Camera-type eye (tissue), 1 donor: ENCODE results near the gene DGCR8. TPM values are rescaled to one million over a fixed set of nuclear protein-coding genes. Genes with fewer than 3 reads are reported as not detected.

Source experiments
- total RNA-seq: library from RNA; depleted of rRNA; stranded (reverse); fragments of >200 nt; gene quantifications from one replicate; pipeline ENCODE4 v1.2.3, GENCODE V29; 2014

DGCR8 gene
- 34.7 TPM for total RNA-seq

GRCh38 chr22:20079745-20080444 lies at the start of gene DGCR8:
DGCR8 (plus strand) TSS chr22:20080241; CDS start chr22:20085964, 5,723 bp downstream.

GRCh38 chr22:20115691-20116375 lies 35.8 kb downstream of the DGCR8 start, which contains the start of gene RANBP1:
RANBP1 (plus strand) TSS chr22:20116104; CDS start chr22:20116185, 81 bp downstream.

GRCh38 chr22:20116951-20117632 lies 37.1 kb downstream of the DGCR8 start, which contains the start of gene TRMT2A:
TRMT2A (minus strand) TSS chr22:20117226; CDS start chr22:20116906, 320 bp downstream.

GRCh38 chr22:20131597-20131858 lies 51.5 kb downstream of the DGCR8 start, which contains the start of gene ZDHHC8:
ZDHHC8 (plus strand) TSS chr22:20131804; CDS start chr22:20131948, 144 bp downstream.

GRCh38 chr22:20150381-20151275 lies 70.6 kb downstream of the DGCR8 start, which contains the start of gene CCDC188:
CCDC188 (minus strand) TSS chr22:20151055; CDS start chr22:20150986, 69 bp downstream.

Other genes starting within 250 kb of the DGCR8 start
- 6.7 TPM for gene GNB1L, start 225.4 kb upstream of the DGCR8 start, total RNA-seq
- 24.4 TPM for gene RTL10, start 225.4 kb upstream of the DGCR8 start, total RNA-seq
- 168 TPM for gene COMT, start 138.5 kb upstream of the DGCR8 start, total RNA-seq
- gene TXNRD2, start 138.4 kb upstream of the DGCR8 start, total RNA-seq, result 17.9 TPM
- gene ARVCF, start 63.4 kb upstream of the DGCR8 start, total RNA-seq, result 169 TPM
- 29.8 TPM for gene TANGO2, start 59.1 kb upstream of the DGCR8 start, total RNA-seq
- gene RANBP1, start 35.9 kb downstream of the DGCR8 start, total RNA-seq, result 153 TPM
- gene TRMT2A, start 37.0 kb downstream of the DGCR8 start, total RNA-seq, result 53.2 TPM
- gene ZDHHC8, start 51.6 kb downstream of the DGCR8 start, total RNA-seq, result 42.6 TPM
- 1.4 TPM for gene CCDC188, start 70.8 kb downstream of the DGCR8 start, total RNA-seq
- 9.7 TPM for gene RTN4R, start 188.1 kb downstream of the DGCR8 start, total RNA-seq
- 41.8 TPM for gene DGCR6L, start 239.8 kb downstream of the DGCR8 start, total RNA-seq